HG03139 (cell line): Measurements from ENCODE around the gene PIH1D2.
"Not testable (repeated sequence)": the region's sequence is repeated elsewhere in the genome, so short reads cannot be mapped to it uniquely, and the experiment has no call there.

Experiments
- ATAC-seq: cut with Tn5 transposase; IDR thresholded peaks from one replicate; pipeline ENCODE4 v1.9.1; 2021; ENCODE audit not compliant: unreplicated experiment

The PIH1D2 gene

DNA sequence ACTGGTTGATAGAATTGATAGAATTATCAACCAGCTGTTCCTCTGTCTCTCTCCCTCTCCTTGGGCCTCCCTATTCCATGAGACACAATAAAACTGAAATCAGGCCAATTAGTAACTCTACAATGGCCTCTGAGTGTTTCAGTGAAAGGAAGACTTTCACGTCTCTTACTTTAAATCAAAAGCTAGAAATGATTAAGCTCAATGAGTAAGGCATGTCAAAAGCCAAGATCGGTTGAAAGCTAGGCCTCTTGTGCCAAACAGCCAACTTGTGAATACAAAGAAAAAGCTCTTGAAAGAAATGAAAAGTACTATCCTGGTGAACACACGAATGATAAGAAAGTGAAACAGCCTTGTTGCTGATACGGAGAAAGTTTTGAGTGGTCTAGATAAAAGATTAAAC is 16.6 kb downstream of the PIH1D2 start:
- ATAC-seq, result no peak

DNA sequence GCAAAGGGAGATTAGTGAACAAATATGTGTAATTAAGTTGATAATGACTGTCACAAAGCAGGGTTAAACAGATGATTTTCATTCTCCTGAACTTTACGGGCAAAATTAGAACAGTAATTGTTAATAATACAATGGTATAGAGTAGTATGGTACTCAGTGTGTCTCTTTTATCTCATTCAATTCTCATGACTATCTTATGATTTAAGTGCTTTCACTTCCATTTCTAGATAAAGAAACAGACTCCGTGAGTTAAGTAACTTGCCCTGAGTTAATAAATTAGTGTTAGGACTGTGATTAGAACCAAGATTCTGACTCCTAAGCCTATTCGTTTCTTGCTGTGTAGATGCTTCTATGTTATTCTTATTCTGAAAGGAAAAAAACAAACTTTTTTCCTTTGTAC is 22.0 kb downstream of the PIH1D2 start:
- ATAC-seq, result no peak

DNA sequence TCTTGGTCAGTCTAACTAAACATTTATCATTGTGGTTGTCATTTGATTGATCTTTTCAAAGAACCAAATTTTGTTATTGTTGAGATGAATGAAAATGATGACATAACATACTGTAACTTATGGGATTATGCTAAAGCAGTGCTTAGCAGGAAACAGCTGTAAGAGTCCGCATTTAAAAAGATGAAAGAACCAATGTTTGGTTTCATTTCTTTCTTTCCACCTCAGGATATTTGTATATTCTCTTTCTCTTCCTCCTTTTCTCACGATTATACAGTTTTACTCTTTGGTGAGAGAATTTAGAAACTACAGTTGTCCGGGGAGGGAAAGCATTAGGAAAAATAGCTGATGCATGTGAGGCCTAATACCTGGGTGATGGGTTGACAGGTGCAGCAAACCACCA is 23.1 kb downstream of the PIH1D2 start:
- peak; percentile 77 for ATAC-seq

DNA sequence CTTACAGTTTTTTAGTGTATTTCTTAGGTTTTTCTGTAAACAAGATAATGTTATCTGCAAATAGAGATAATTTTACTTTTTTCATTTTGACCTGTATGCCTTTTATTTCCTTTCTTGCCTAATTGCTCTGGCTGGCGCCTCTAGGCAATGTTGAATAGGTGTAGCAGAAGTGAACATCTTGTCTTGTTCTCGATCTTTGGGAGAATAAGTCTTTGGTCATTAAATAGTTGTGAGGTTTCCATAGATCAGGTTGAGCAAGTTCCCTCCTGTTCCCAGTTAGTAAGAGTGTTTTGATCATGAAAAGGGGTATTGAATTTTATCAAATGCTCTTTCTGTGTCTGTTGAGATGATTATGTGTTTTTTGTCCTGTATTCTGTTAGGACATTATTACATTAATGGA is 24.0 kb downstream of the PIH1D2 start:
- ATAC-seq, result no peak

DNA sequence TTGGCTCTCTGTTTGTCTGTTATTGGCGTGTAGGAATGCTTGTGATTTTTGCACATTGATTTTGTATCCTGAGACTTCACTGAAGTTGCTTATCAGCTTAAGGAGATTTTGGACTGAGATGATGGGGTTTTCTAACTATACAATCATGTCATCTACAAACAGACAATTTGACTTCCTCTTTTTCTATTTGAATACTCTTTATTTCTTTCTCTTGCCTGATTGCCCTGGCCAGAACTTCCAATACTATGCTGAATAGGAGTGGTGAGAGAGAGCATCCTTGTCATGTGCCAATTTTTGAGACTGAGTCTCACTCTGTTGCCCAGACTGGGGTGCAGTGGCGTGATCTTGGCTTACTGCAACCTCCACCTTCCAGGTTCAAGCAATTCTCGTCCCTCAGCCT is 25.6 kb downstream of the PIH1D2 start:
- not testable (repeated sequence) for ATAC-seq

DNA sequence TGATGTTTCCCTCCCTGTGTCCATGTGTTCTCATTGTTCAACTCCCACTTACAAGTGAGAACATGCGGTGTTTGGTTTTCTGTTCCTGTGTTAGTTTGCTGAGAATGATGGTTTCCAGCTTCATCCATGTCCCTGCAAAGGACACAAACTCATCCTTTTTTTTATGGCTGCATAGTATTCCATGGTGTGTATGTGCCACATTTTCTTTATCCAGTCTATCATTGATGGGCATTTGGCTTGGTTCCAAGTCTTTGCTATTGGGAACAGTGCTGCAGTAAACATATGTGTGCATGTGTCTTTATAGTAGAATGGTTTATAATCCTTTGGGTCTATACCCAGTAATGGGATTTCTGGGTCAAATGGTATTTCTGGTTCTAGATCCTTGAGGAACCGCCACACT is 27.2 kb downstream of the PIH1D2 start:
- ATAC-seq, result not testable (repeated sequence)

DNA sequence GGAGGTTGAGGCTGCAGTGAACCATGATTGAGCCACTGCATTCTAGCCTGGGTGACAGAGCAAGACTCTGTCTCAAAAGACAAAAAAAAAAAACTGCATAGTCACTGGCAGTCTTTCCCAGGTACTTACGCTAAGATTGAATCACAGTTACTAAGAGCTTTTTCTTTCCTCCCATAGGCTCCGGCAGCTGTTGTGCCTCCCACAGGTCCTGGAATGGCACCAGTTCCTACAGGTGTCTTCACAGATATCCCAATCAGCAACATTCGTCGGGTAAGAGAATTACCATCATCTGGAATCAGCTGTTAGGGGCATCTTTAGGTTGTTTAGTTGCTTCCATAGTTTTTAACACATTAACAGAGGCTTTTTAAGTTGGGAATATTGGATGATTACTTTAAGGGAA is 28.9 kb downstream of the PIH1D2 start:
- no peak for ATAC-seq

DNA sequence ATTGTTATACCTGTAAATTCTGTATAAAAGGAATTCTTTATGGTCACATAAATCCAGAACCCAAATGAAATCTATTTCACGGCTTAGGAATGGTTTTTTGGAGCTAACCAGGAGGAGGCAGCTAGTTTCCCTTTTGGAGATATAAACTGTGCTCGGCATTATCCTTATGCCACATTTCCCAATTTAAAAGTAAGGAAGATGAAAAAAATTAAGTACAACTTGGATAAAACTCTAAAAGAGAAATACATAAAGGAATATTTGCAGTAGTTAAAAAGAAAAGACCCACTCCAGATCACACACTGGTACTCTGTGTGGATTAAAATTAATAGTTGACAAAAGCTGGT is 30.9 kb downstream of the PIH1D2 start:
- ATAC-seq, result no peak

DNA sequence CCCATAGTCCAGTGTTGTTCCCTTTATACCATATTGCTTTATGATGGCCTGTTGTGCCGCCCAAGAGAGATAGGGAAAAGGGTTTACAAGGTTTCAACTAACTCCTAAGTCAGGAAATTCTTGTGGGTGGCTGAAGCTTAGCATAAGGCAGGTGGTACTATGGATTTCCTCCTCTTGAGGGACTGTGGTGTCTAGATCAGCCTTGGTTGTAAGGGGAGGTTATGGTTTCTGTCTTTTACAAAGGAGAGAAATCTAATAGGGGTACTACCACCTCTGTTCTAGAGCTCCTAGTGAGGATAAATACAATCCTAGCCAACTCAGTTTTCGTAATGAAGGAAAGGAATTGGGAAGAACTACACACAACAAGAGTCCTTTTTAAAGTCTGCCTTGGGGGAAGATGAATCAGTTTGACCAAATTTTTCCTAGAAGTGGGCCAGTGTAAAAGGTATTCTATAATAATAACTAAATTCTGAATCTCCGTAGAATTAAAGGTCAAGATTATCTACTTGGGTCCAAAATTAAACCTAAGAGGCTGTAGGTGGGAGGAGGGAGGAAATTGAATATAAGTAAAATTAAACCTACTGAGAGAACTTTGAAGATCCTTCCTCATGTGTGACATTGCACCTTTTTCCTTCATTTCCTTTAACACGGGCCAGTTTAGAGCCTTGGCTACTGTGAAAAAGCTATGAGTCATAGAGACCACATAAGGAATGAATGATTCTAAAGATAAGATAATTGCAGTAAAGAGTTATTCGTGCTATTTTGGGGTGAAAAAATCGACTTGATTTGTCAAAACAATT is 31.5 kb downstream of the PIH1D2 start:
- ATAC-seq, result no peak

DNA sequence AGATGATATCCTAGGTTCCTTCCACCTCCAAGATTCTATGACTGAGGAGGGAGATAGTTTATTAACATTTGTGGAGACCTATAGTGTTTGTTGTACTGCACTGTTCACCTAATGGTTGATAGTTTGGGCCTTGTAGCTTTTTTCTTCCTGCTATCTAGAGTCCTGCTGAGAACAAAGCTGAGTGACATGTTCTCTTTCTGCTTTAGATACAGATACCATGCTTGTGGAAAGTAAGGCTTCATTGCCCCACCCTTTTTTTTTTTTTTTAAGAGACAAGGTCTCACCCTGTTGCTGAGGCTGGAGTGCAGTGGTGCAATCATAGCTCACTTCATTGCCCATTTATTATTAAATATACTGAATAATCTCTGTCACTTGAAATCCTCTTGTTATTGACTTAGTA is 36.3 kb downstream of the PIH1D2 start:
- no peak for ATAC-seq

DNA sequence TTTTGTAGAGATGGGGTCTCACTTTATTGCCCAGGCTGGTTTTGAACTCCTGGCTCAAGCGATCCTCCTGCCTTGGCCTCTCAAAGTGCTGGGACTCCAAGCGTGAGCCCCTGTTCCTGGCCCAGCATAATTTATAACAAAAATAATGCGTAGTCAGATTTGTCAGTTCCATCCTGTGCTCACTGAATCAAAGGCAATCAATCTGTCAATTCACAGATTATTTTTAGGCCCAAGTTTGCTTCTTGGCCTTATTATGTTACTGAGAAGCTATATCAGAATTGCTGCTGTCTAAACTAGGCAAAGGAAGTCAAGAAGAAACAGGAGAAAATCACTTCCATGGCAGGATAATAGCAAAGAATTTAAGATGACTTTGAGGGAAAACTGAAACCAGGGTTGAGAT is 39.9 kb downstream of the PIH1D2 start:
- ATAC-seq, result no peak

DNA sequence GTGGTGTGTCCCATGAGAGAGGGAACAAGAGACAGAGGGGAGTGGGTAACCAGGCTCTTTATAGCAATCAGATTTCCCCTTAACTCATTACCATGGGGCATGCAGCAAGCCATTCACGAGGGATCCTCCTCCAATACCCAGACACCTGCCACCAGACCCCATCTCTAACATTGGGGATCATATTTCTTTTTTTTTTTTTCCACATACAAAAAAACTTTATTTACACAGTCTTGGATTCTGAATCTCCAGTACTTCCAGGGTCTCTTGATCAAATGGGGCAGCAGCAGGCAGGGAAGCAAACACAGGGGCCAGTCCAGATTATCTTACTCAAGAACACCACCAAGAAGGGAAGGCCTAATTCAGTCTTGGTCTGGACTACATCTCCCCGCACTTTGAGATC is 44.4 kb downstream of the PIH1D2 start:
- no peak for ATAC-seq

DNA sequence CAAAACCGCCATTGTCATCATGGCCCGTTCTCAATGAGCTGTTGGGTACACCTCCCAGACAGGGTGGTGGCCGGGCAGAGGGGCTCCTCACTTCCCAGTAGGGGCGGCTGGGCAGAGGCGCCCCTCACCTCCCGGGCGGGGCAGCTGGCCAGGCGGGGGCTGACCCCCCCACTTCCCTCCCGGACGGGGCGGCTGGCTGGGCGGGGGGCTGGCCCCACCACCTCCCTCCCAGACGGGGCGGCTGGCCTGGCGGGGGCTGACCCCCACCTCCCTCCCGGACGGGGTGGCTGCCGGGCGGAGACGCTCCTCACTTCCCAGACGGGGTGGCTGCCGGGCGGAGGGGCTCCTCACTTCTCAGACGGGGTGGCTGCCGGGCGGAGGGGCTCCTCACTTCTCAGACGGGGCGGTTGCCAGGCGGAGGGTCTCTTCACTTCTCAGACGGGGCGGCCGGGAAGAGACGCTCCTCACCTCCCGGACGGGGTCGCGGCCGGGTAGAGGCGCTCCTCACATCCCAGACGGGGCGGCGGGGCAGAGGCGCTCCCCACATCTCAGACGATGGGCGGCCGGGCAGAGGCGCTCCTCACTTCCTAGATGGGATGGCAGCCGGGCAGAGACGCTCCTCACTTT is 46.9 kb downstream of the PIH1D2 start:
- not testable (repeated sequence) for ATAC-seq

DNA sequence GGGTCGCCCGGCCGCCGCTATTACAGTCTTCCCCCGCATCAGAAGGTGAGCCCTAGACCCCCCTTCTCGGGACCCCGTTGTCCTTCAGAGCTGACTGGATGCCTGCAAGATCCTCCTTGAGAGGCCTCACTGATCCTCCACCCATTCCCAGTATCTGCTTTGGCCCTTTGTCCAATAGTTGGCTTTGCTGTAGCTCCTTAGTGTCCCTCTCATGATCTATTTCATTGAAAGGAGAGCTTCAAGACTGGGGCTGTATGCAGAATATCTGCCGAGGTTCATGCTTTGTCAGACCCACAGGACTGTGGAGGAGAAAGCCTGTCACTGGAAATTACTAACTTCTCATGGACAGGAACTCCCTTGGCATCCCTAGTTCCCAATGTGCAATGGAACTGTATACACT is 48.1 kb downstream of the PIH1D2 start:
- no peak for ATAC-seq

DNA sequence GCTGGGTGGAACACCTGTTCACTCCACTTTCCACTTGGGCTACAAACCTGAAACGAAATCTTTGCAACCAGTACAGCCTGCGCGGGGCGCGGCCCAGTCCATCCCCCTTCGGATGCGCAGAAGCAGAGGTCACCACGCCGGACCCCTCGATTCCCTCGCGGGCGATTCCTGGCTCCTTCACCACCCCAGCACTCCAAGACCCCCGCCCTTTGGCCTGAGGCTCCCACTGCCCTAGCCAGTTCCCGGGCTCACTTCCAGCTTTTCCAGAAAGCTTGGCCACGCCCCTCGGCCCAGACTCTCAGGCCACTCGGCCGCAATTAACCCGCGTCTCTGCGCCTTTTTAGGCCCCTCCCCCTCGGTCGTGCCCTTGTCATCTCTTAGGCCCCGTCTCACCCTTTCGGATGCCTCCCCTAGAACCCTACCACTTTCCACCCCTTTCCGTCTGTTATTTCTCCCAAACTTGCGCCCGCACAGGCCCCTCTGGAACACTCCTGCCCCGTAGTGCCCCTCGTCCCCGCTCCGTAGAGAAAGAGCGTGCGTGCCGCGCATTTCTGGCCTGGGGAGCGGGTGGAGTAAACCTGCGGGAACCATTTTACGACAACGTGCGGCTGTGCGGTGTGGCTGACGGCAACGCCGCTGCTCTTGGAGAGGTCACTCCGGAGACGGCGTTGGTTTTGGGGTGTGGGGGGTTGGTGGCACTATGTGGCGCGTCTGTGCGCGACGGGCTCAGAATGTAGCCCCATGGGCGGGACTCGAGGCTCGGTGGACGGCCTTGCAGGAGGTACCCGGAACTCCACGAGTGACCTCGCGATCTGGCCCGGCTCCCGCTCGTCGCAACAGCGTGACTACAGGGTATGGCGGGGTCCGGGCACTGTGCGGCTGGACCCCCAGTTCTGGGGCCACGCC is 48.8 kb downstream of the PIH1D2 start, which contains the start of gene DLAT:
Gene DLAT, plus strand, starts transcription at position 636 of the 906 bp plus-strand sequence. Its CDS starts 65 bp downstream, at position 701.
- peak; percentile 74 for ATAC-seq

DNA sequence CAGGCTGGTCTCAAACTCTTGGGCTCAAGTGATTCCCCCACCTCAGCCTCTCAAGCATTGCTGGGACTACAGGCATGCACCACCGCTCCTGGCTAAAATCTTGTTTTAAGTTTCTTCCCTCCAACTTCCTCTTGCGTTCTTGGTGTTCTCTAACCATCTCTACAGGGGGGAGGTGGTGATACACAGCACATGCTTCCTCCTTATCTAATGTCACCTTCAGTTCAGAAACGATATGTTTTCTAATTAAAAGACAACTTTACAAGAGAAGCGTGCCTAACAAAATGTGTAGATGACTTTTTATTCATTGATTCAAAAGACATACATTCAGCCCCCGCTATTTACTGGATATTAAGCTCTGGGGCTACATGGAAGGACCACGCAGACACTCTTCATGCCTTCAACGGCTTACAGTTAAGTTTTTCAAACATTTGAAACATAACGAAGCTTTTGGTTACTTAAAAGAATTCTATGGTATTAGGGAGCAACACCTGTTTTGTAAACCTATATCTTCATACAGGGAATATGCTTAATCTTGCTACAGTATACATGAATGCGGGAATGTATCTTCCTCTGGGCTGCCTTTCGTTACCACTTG is 49.5 kb downstream of the PIH1D2 start:
- peak; percentile 3 for ATAC-seq

DNA sequence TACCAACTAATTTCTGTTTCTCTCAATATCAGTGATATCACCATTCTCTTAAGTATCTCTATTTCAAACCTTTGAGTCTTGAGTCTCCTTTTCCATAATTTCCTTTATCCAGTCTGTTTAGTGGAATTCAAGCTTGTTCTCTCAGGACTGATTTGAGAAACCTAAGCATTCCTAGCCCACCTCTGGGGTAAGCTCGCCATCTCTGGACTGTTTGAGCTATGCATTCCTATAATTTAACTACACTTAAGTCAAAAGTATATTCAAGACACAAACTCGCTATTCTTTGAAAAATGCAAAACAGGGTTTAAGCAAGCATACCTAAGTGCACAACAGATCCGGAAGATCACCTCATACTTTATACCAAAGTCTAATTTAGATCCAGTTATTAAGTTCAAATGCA is 50.7 kb downstream of the PIH1D2 start:
- ATAC-seq, result no peak

DNA sequence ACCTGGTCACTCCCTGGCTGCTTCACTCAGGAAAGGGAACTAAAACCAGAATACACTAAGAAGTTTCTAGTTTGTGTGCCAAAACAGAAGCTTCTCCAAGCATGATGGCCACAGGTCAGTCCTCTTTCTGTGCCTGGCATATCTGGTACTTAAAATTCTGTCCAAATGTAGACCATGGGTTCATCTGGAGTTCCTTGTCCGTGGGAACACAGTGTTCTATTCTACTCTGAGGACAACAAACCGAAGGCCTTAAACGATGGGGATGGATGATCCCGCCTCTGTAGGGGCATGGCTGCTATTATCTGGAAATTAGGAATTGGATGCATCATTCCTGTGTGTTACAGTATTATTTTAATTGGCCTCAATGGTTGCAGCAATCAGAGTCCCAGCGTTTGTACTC is 54.8 kb downstream of the PIH1D2 start:
- no peak for ATAC-seq
